T-helper 1 cell treated with Interleukin-12 subunit alpha and Interleukin-12 subunit beta and Interleukin-4 antibody, amounts not matched to agents 30 μg/mL and 1 μg/mL, for 36 hours (primary cell): ENCODE measurements around the gene CACNA1S.

Source experiments
- H3K27ac Mint-ChIP-seq: one replicate; pipeline ENCODE4 v1.8.0; 2021; ENCODE audit warnings: mild to moderate bottlenecking, mixed read lengths
- H3K27me3 Mint-ChIP-seq: one replicate; pipeline ENCODE4 v1.8.0; 2021; ENCODE audit warnings: low read depth, mixed read lengths
- H3K36me3 Mint-ChIP-seq: one replicate; pipeline ENCODE4 v1.8.0; 2021; ENCODE audit warnings: low read depth, mixed read lengths
- H3K4me1 Mint-ChIP-seq: one replicate; pipeline ENCODE4 v1.8.0; 2021; ENCODE audit warnings: low read depth, mixed read lengths
- H3K4me3 Mint-ChIP-seq: one replicate; pipeline ENCODE4 v1.8.0; 2021; ENCODE audit warnings: mild to moderate bottlenecking, moderate library complexity, mixed read lengths
- H3K9me3 Mint-ChIP-seq: one replicate; pipeline ENCODE4 v1.8.0; 2021; ENCODE audit warnings: mixed read lengths

The CACNA1S gene

DNA sequence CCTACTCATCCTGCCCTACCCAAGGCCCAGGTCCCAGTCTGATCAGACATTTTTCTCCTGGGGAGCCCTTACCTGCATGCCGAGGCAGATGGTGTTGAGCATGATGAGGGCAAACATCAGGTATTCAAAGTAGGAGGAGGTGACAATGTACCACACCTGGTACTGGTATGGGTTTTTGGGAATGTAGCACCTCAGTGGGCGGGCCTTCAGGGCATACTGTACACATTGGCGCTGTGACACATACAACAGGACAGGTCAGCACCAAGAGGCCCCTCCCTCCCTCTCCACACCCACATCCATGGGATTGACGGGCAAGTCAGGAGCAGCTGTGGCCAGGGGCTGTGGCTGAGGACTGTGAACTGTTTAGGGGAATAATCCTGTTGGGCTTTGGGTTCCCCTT lies 51.6 kb downstream of the CACNA1S start:
- H3K4me1 Mint-ChIP-seq, result peaks cover 14% of the 10 kb centered on the region
- H3K9me3 Mint-ChIP-seq, result no peaks in the 10 kb centered on the region
- H3K4me3 Mint-ChIP-seq, result no peak overlapping the region
- H3K27me3 Mint-ChIP-seq, result peaks cover 6% of the 10 kb centered on the region
- no peaks in the 10 kb centered on the region for H3K36me3 Mint-ChIP-seq
- no peak overlapping the region for H3K27ac Mint-ChIP-seq

DNA sequence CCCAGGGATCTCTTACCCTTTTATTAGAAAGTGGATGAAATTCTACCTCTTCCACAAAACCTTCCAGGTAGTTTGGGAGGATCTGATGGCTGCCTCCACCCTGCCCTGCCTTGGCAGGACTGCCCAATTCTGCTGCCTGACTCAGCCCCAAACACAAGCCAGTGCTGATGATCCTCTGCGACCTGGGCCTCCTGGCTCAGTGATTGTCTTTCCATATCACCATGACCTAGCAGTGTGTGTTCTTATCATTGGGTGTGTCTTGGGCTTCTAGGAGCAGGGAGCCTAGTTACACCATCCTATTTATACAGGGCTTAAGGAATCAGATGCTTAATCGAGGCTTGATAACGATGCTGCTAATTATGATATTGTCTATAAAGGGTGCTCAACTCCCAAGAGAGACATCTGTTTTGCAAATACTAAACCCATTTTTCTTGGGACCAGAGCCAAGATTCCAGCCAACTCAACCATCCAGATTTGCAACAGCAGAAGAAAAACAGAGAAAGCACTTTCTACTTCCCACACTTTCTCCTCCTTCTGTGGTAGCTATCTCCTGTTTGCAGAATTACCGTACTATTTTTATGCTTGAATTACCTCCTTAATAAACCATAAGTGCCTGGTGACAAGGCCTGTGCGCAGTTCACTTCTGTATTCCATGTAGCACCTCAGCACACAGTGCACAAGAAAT lies 52.2 kb downstream of the CACNA1S start:
- Mint-ChIP-seq H3K27ac (no peak overlapping the region), H3K9me3 (no peaks in the 10 kb centered on the region), H3K4me1 (peaks cover 14% of the 10 kb centered on the region), H3K4me3 (no peak overlapping the region), H3K36me3 (no peaks in the 10 kb centered on the region), H3K27me3 (peaks cover 6% of the 10 kb centered on the region)

DNA sequence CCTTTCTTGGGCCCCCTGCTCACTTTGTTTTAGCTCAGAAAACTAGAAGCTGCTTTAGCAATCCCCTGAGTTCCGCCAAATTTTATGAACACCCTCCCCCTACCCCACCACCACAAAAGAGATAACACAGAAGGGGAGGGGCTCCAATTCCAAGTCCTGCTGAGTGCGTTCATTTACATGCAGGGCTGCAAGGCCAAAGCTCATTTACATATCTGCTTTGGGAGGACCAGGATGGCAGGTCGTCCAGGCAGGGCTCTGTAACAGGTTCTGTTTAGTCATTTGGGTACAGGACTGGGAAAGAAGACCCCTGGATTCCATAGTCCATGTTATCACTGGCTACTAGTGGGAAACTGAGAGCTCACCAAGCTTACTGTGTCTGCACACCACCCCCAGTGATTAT lies 52.8 kb downstream of the CACNA1S start:
- Mint-ChIP-seq H3K36me3 (no peaks in the 10 kb centered on the region), H3K27me3 (peaks cover 2% of the 10 kb centered on the region), H3K4me1 (peaks cover 14% of the 10 kb centered on the region), H3K9me3 (no peaks in the 10 kb centered on the region), H3K27ac (no peak overlapping the region), H3K4me3 (no peak overlapping the region)

DNA sequence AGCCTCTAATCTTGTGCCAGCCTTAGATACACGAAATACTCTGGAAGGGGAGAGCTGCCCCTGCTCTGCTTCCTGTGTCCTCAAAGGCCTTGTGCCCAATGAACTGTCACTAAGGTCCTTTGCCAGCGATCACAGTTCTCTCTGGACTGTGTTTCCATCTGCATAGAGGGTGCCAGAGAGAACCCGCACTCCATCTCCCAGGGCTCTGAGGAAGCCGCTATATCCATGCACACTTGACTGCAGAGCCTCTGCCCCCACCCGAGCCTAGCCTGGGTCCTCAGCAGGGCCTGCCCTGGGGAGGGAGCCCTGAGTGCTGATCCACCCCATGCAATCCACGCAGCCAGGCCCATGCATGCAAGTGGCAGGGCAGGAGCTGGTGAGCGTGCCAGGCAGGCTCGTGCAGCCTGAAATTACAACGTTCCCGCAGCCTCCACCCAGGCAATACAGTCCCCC lies 58.1 kb downstream of the CACNA1S start:
- Mint-ChIP-seq H3K36me3 (no peaks in the 10 kb centered on the region), H3K27ac (no peak overlapping the region), H3K4me1 (peaks cover 14% of the 10 kb centered on the region), H3K4me3 (no peak overlapping the region), H3K27me3 (peaks cover 3% of the 10 kb centered on the region), H3K9me3 (no peaks in the 10 kb centered on the region)

DNA sequence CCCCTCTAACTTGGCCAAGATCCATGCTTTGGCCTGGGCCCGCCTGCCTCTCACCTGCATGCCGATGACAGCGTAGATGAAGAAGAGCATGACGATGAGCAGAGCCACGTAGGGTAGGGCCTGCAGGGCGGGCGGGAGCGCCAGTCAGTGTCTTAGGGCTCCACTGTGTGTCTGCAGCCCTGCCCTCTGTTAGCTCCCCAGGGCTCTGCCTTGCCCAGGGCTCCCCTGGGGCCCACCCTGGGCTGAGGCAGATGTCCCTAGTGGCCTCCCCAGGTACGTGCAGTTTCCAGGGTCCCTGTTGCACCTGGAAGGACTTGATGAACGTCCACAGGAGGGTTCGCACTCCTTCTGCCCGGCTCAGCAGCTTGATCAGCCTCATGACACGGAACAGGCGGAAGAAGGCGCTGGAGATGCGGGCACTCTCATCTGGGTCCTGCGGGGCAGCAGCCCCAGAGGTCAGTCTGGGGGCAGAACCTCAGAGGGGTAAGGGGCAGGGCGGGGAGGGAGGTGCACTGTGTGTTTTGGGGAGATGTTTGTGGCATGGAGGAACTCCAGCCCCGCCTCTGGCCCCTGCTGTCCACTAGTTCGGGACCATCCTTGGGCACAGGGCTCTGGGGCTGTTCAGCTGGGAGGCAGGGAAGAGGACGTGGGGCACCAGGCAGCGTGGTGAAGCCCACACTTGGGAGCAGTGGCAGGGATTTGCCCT lies 58.9 kb downstream of the CACNA1S start:
- no peak overlapping the region for H3K27ac Mint-ChIP-seq
- H3K9me3 Mint-ChIP-seq, result no peaks in the 10 kb centered on the region
- no peaks in the 10 kb centered on the region for H3K36me3 Mint-ChIP-seq

DNA sequence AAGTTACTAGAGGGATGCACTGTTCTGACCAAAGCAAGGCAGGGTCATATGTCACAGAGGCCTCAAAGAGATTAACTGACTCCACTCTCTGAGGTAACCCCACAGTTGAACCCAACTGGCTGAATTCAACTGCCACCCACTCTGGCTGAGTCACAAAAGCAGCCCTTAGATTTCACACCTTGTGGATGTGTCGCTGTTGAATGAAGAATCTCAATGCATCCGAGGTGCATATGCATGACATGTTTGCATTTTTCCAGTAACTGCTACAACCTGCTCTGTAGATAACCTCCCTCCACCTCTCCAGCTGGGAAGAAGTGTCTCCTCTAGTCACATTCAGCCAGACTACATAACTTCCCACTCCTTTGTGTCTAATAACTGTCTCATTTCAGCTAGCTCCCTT lies 60.8 kb downstream of the CACNA1S start:
- no peak overlapping the region for H3K27ac Mint-ChIP-seq
- no peaks in the 10 kb centered on the region for H3K4me1 Mint-ChIP-seq
- H3K27me3 Mint-ChIP-seq, result peaks cover 10% of the 10 kb centered on the region
- no peaks in the 10 kb centered on the region for H3K36me3 Mint-ChIP-seq
- no peaks in the 10 kb centered on the region for H3K9me3 Mint-ChIP-seq
- no peak overlapping the region for H3K4me3 Mint-ChIP-seq

More for the DNA sequence above, 58.9 kb downstream of the CACNA1S start:
- Mint-ChIP-seq H3K4me3 (no peak overlapping the region), H3K4me1 (peaks cover 14% of the 10 kb centered on the region), H3K27me3 (peaks cover 3% of the 10 kb centered on the region)

DNA sequence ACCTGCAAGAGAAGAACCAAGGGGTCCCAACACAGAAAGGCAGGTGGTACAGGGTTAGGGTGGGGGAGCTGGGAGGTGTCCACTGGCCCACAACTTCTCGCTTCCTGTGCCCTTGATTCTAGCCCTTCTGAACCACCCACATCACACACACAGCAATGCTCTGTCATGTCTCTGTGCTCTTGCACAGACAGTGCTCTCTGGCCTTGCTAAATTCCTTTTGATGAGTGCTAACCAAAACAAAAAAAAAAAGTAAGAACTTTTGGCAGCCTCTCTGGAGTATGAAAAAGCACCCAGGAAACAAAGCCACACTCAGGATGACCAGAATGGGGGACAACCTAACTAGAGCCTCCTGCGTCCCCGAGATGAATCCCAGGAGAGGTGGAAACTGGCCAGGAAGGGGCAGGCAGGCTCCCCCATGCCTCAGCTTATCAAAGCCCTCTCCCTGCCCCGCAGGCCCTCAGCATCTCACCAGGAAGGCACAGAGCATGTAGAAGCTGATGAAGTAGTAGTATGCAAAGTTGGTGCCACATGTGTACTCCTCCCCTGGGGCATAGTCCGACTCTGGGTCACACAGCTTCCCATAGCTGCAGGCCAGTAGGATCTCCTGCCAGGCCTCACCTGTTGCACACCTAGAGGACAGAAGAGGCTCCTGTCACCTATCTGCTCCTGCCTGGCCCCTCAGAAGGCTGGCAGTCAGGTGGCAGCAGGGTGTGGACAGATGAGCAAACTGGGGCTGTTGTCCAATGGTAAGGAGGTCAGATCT lies 61.5 kb downstream of the CACNA1S start:
- Mint-ChIP-seq H3K36me3 (no peaks in the 10 kb centered on the region), H3K9me3 (no peaks in the 10 kb centered on the region), H3K4me3 (no peak overlapping the region), H3K4me1 (no peaks in the 10 kb centered on the region), H3K27me3 (peaks cover 10% of the 10 kb centered on the region), H3K27ac (no peak overlapping the region)

DNA sequence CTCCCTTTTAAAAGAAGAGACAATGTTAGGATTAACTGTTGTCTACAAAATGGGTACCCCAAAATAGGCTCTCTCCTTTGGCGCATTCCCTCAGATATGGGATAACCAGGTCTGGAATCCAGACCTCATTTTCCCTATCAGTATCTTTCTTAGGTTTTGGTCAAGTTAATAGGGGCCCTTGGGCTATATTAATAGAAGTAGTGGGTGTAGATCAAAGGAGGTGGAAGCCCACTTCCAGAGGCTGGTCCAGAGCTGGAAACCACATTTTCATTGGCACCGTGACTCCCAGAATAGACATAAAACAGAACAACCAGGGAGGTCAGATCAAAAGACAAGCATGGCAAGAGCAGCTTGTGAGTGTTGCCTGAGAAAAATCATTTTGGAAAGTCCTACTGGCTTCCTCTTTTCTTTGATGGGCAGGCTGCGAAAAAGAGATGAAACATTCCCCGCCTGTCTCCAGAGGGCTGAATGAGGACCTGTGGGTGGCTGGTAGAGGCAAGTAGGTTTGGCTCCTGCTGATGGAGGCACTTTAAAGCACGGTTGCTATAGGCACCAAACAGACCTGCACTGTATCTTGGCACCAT lies 62.9 kb downstream of the CACNA1S start:
- Mint-ChIP-seq H3K36me3 (no peaks in the 10 kb centered on the region), H3K9me3 (no peaks in the 10 kb centered on the region), H3K27me3 (peaks cover 17% of the 10 kb centered on the region), H3K4me1 (no peaks in the 10 kb centered on the region), H3K27ac (no peak overlapping the region), H3K4me3 (no peak overlapping the region)

DNA sequence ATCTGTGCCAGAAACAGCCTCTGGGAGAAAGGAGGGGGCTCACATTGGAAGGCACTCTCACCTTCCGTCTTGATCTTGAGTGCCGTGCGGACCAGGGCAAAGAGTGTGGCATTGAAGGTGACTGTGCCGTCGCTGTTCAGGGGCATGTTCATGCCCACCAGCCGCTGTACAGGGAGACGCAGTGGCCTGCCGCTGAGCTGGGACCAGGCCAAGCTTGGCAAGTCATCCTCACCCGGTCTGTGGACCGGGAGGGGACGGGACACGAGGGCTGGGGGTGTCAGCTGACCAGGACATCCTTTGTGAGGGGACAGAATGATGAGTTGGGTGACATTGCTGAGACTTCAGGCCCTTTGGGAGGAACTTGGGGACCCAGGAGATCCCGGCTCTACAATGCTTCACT lies 63.7 kb downstream of the CACNA1S start:
- Mint-ChIP-seq H3K27me3 (peaks cover 20% of the 10 kb centered on the region), H3K9me3 (no peaks in the 10 kb centered on the region), H3K27ac (no peak overlapping the region), H3K4me1 (no peaks in the 10 kb centered on the region), H3K4me3 (no peak overlapping the region), H3K36me3 (no peaks in the 10 kb centered on the region)

DNA sequence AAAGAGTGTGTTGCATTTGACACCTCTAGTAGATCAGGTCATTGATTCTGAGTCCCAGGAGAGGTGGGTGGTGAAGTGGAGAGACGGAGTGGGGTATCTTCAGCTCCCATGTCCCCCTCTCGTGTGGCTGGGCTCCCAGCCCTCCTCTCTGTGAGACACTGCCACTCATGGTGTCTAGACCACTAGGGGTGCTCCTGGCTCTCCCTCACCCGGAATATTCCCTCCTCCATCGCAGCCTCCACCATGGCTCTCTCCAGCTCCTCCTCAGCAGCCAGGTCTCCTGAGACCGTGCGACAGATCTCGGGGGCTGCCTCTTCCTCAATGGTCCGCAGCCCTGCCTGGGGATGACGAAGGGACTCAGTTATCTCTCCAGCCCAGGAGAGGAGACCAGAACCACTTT lies 68.1 kb downstream of the CACNA1S start:
- Mint-ChIP-seq H3K9me3 (no peaks in the 10 kb centered on the region), H3K36me3 (no peaks in the 10 kb centered on the region), H3K4me1 (peaks cover 4% of the 10 kb centered on the region), H3K27me3 (peaks cover 17% of the 10 kb centered on the region), H3K27ac (no peak overlapping the region), H3K4me3 (no peak overlapping the region)

DNA sequence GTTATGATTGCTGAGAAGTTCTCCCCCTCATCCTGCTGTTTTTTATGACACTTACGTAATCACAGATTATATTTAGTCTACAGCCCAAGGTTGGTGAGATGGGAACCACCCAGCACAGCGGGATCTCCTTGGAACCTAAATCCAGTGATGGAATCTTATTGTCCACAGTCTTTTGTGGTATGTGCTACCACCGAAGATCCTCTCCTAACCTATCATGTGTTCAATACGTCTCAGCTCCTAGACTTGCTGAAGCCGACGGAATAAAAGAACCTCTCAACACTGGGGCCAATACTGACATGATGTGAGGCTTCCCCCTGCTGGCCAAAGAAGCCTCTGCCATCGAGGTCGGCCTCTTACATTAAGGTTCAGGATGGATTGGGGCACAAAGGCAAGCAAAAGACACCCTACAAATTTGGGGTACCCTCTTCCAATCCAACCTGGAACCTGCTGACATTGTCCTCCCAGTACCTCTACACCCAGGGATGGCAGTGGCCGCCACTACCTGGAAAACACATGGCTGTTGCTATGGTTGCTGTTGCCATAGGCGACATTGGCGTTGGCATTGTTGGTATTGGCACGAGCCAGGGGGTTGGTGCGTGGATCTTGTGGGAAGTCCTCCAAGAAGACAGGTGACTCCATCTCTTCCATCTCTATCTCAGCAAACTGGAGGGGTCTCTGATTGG lies 69.3 kb downstream of the CACNA1S start:
- H3K4me1 Mint-ChIP-seq, result peaks cover 4% of the 10 kb centered on the region
- no peak overlapping the region for H3K4me3 Mint-ChIP-seq
- H3K27me3 Mint-ChIP-seq, result peaks cover 17% of the 10 kb centered on the region
- no peak overlapping the region for H3K27ac Mint-ChIP-seq
- H3K9me3 Mint-ChIP-seq, result no peaks in the 10 kb centered on the region
- no peaks in the 10 kb centered on the region for H3K36me3 Mint-ChIP-seq

DNA sequence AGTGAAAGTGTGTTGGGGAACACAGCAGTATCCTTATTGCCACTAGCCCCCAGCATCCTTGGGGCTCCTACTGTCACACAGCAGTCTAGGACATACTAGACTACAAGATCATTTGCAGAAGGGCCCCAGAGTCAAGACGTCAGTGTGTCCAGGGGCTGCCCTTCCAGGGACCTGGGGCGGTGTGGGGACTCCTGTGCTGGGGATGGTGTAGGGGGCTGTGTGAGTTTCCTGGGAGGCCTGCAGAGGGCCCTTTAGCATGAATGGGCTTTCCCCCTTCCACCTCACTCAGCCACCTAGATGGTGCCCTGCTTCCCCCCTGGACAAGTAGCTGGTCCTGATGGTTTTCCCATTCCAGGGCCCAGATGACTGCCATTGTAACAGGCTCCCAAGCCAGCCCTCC lies 71.2 kb downstream of the CACNA1S start:
- H3K36me3 Mint-ChIP-seq, result no peaks in the 10 kb centered on the region
- H3K4me1 Mint-ChIP-seq, result peaks cover 4% of the 10 kb centered on the region
- H3K27me3 Mint-ChIP-seq, result peaks cover 11% of the 10 kb centered on the region
- no peaks in the 10 kb centered on the region for H3K9me3 Mint-ChIP-seq
- H3K4me3 Mint-ChIP-seq, result no peak overlapping the region
- H3K27ac Mint-ChIP-seq, result no peak overlapping the region

DNA sequence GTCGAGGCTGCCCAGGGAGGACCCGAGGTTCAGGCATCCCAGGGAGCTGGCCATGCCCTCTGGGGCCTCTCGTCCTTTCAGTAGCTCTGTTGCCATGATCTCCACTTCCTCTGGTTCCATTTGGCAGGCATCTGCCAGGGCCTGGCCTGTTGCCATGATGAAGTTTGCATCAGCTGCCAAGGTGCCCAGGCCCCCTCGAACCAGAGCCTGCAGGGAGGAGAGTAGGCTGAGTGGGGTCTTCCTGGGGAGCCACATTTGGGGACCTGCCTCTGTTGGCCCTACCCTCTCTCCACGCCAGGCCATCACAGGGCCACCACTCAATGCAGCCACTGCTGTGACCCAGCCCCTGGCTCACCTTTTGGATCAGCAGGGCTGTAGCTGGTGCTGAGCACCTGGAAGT lies 72.3 kb downstream of the CACNA1S start:
- H3K9me3 Mint-ChIP-seq, result no peaks in the 10 kb centered on the region
- peaks cover 4% of the 10 kb centered on the region for H3K27me3 Mint-ChIP-seq
- H3K4me1 Mint-ChIP-seq, result peaks cover 4% of the 10 kb centered on the region
- no peak overlapping the region for H3K4me3 Mint-ChIP-seq
- no peak overlapping the region for H3K27ac Mint-ChIP-seq
- H3K36me3 Mint-ChIP-seq, result no peaks in the 10 kb centered on the region

DNA sequence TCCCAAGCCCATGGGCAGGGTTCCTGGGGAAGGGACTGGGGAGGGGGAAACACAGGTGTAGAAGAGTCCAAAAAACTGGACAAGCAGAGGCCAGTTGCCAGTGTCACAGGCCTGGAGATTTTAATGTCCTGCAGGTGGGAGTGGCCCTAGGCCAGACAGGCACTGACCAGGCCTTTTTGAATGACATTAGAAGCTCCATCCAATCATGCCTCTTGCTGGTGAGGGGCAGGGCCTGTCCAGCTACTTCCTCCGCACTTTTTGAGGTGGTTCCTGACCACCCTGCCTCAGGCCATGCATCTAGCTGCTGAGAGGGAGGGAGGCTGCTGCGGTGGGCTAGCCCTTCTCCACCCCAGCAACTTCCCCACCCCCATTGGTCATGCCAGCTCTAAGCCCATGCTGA lies 72.8 kb downstream of the CACNA1S start:
- Mint-ChIP-seq H3K4me3 (no peak overlapping the region), H3K4me1 (peaks cover 4% of the 10 kb centered on the region), H3K9me3 (no peaks in the 10 kb centered on the region), H3K36me3 (no peaks in the 10 kb centered on the region), H3K27me3 (peaks cover 3% of the 10 kb centered on the region), H3K27ac (no peak overlapping the region)
